IMR-90 (cell line): Measurements from ENCODE around the gene KLF16. TPM values are rescaled to one million over a fixed set of nuclear protein-coding genes. Genes with fewer than 3 reads are reported as not detected.

Source experiments
- ATAC-seq: fragments of 200-7000 bp; cut with Tn5 transposase; 2 replicates; pipeline ENCODE4 v1.9.1; 2020; ENCODE audit warnings: low read depth, mild to moderate bottlenecking, moderate library complexity
- BruUV-seq: library from RNA; stranded (reverse); fragments of 400-500 nt; replicated peaks from 2 replicates; lab custom pipeline; 2021; lab: Mats Ljungman, UMichigan
- CTCF ChIA-PET: fragments of 300-600 bp; formaldehyde crosslinking; extraction: SDS; loops from one replicate; lab custom pipeline; 2021; ENCODE audit warnings: antibody characterized with exemption; lab: Yijun Ruan, JAX
- POLR2A ChIA-PET: fragments of 300-600 bp; sonication (Branson Sonifier 250); formaldehyde crosslinking; loops from one replicate; lab custom pipeline; 2022; ENCODE audit warnings: antibody characterized with exemption; ENCODE audit not compliant: unreplicated experiment; lab: Charles Lee
- DNase-seq: peaks from one replicate; pipeline ENCODE4 v3.0.0; 2013
- H2AFZ ChIP-seq: replicated peaks from 2 replicates; pipeline ENCODE3; 2013; ENCODE audit warnings: low read length, mild to moderate bottlenecking; ENCODE audit not compliant: poor library complexity
- H2AK5ac ChIP-seq: 2 replicates; pipeline ENCODE4 v1.6.1; 2013; ENCODE audit warnings: low read depth, low read length, inconsistent platforms
- H2AK9ac ChIP-seq: replicated peaks from 2 replicates; pipeline ENCODE3; 2013; ENCODE audit warnings: mild to moderate bottlenecking, low read depth, low read length, moderate library complexity; ENCODE audit not compliant: poor library complexity
- H2BK120ac ChIP-seq: 2 replicates; pipeline ENCODE4 v1.6.1; 2013; ENCODE audit warnings: low read depth, low read length, inconsistent platforms
- H2BK15ac ChIP-seq: 3 replicates; pipeline ENCODE4 v1.6.1; 2013; ENCODE audit warnings: low read depth, low read length, inconsistent platforms
- H2BK20ac ChIP-seq: 2 replicates; pipeline ENCODE4 v1.6.1; 2013; ENCODE audit warnings: low read depth, mild to moderate bottlenecking, inconsistent platforms, low read length, moderate library complexity
- H2BK5ac ChIP-seq: 2 replicates; pipeline ENCODE4 v1.6.1; 2013; ENCODE audit warnings: mild to moderate bottlenecking, low read depth, low read length, inconsistent platforms; ENCODE audit not compliant: poor library complexity, severe bottlenecking
- H3K14ac ChIP-seq: replicated peaks from 2 replicates; pipeline ENCODE4 v1.6.1; 2013; ENCODE audit warnings: low read depth, low read length, inconsistent platforms
- H3K18ac ChIP-seq: 2 replicates; pipeline ENCODE4 v1.6.1; 2013; ENCODE audit warnings: low read depth, low read length, control low read depth
- H3K23ac ChIP-seq: 2 replicates; pipeline ENCODE4 v1.6.1; 2013; ENCODE audit warnings: low read depth, low read length, inconsistent platforms
- H3K27ac ChIP-seq: 2 replicates; pipeline ENCODE4 v1.5.1; 2013; ENCODE audit warnings: mild to moderate bottlenecking, control low read depth, low read length; ENCODE audit not compliant: insufficient read depth
- H3K27me3 ChIP-seq: 2 replicates; pipeline ENCODE4 v1.6.1; 2013; ENCODE audit warnings: low read length; ENCODE audit not compliant: control insufficient read depth, insufficient read depth
- H3K36me3 ChIP-seq: 2 replicates; pipeline ENCODE4 v1.6.1; 2013; ENCODE audit warnings: low read length, mixed read lengths; ENCODE audit not compliant: control insufficient read depth, insufficient read depth
- H3K4ac ChIP-seq: 2 replicates; pipeline ENCODE4 v1.6.1; 2013; ENCODE audit warnings: low read depth, low read length, inconsistent platforms
- H3K4me1 ChIP-seq: 2 replicates; pipeline ENCODE4 v1.6.1; 2013; ENCODE audit warnings: low read length, mixed read lengths; ENCODE audit not compliant: control insufficient read depth, insufficient read depth
- H3K4me2 ChIP-seq: 2 replicates; pipeline ENCODE4 v1.6.1; 2013; ENCODE audit warnings: low read depth, mild to moderate bottlenecking, control low read depth, low read length, moderate library complexity
- H3K4me3 ChIP-seq: 2 replicates; pipeline ENCODE4 v1.5.1; 2013; ENCODE audit warnings: low read depth, mild to moderate bottlenecking, control low read depth, low read length, moderate library complexity; ENCODE audit not compliant: insufficient read depth
- H3K56ac ChIP-seq: 2 replicates; pipeline ENCODE4 v1.6.1; 2013; ENCODE audit warnings: low read length, inconsistent platforms; ENCODE audit not compliant: insufficient read depth; ENCODE audit errors: extremely low read depth
- H3K79me1 ChIP-seq, 2 experiments: 2 replicates each; pipeline ENCODE4 v1.6.1; 2013; ENCODE audit warnings: low read length in 2 of 2, inconsistent platforms in 1 of 2, low read depth in 1 of 2
- H3K9ac ChIP-seq: 2 replicates; pipeline ENCODE4 v1.6.1; 2013; ENCODE audit warnings: low read depth, low read length, control low read depth
- H3K9me1 ChIP-seq: 2 replicates; pipeline ENCODE4 v1.6.1; 2013; ENCODE audit warnings: low read length, inconsistent platforms; ENCODE audit not compliant: insufficient read depth
- H3K9me3 ChIP-seq: 2 replicates; pipeline ENCODE4 v1.6.1; 2013; ENCODE audit warnings: low read length; ENCODE audit not compliant: control insufficient read depth, insufficient read depth
- H4K20me1 ChIP-seq: 2 replicates; pipeline ENCODE4 v1.6.1; 2013; ENCODE audit warnings: low read length, inconsistent platforms; ENCODE audit not compliant: insufficient read depth
- H4K5ac ChIP-seq: 2 replicates; pipeline ENCODE4 v1.6.1; 2013; ENCODE audit warnings: mild to moderate bottlenecking, low read depth, low read length, control low read depth
- H4K8ac ChIP-seq, 2 experiments: 2 replicates each; pipeline ENCODE4 v1.6.1; 2013; ENCODE audit warnings: low read depth in 2 of 2, low read length in 2 of 2, control low read depth in 1 of 2, inconsistent platforms in 1 of 2
- H4K91ac ChIP-seq: 2 replicates; pipeline ENCODE4 v1.6.1; 2013; ENCODE audit warnings: low read depth, low read length, inconsistent platforms; ENCODE audit not compliant: insufficient read depth
- CEBPB ChIP-seq: IDR thresholded peaks from 2 replicates; pipeline ENCODE4 v1.6.1; 2012; ENCODE audit warnings: low read depth, low read length, improper control_type of control experiment
- WGBS, 2 experiments: methylation state at CpG; one replicate each; pipeline versions ENCODE4 v1.1.5 to v1.1.7; 2013; ENCODE audit warnings: missing lambda C conversion rate in 2 of 2; ENCODE audit not compliant: insufficient read length in 1 of 2; ENCODE audit errors: extremely low coverage in 2 of 2; 5-methylcytosine and 5-hydroxymethylcytosine counted together
- dilution Hi-C: fragments of 300-500 bp; cut with HindIII; formaldehyde crosslinking; loops from one replicate; pipeline ENCODE4 v1.14.3; 2018; ENCODE audit warnings: low sequenced_read_pairs; ENCODE audit not compliant: unreplicated experiment
- in situ Hi-C: fragments of 300-500 bp; cut with MboI; formaldehyde crosslinking; loops from 3 replicates; pipeline ENCODE4 v1.14.3; 2019; ENCODE audit warnings: low sequenced_read_pairs, inconsistent platforms, mixed read lengths
- intact Hi-C: fragments of 100-400 bp; cut with micrococcal nuclease; formaldehyde crosslinking; loops from 2 replicates; pipeline ENCODE4 v1.10.0; 2022
- polyA plus RNA-seq, 3 experiments: library from polyadenylated mRNA; depleted of rRNA; stranded (reverse); fragments of >200 nt; gene quantifications; 2 replicates each; pipeline ENCODE4 v1.2.3, GENCODE V29; 2012; ENCODE audit warnings: low replicate concordance in 1 of 3
- total RNA-seq: library from RNA; depleted of rRNA; stranded (reverse); fragments of >200 nt; gene quantifications from 2 replicates; pipeline ENCODE4 v1.2.3, GENCODE V29; 2012
- TF ChIP-seq, protein P1 (sequence below): fragments of 150-350 bp; IDR thresholded peaks from 2 replicates; pipeline ENCODE4 v1.6.1; 2017; ENCODE audit warnings: mild to moderate bottlenecking, antibody characterized with exemption, low read length, low read depth

The KLF16 gene
- total and polyA plus RNA-seq, 2 of the 4 experiments (the other 2 are of a cell fraction): 0.90 to 13.1 TPM

- Histone ChIP-seq H3K4ac (no peak overlapping the region), H3K27me3 (no peaks in the 10 kb centered on the region), H3K18ac (no peak overlapping the region), H2AK9ac (no peak overlapping the region), H4K8ac (no peak overlapping the region), H2BK15ac (no peak overlapping the region), H3K79me1 (peaks cover 14 to 59% of the 10 kb centered on the region in 2 experiments), H3K4me2 (no peak overlapping the region), H3K36me3 (peaks cover 10% of the 10 kb centered on the region; the same call in 1 of the 2 replicates), H4K5ac (no peak overlapping the region), H2BK120ac (no peak overlapping the region), H4K91ac (no peak overlapping the region), H3K9ac (no peak overlapping the region), H4K20me1 (peaks cover 65% of the 10 kb centered on the region), H3K9me3 (no peaks in the 10 kb centered on the region), H3K56ac (no peak overlapping the region), H2AK5ac (no peak overlapping the region), H2BK5ac (no peak overlapping the region), H3K9me1 (no peaks in the 10 kb centered on the region), H3K27ac (no peak overlapping the region), H3K14ac (no peak overlapping the region), H3K4me3 (no peak overlapping the region), H2AFZ (no peak overlapping the region), H3K4me1 (peaks cover 4% of the 10 kb centered on the region; the same call in 1 of the 2 replicates), H3K23ac (no peak overlapping the region), H2BK20ac (no peak overlapping the region)
- ATAC-seq: no peak
- no peak for DNase-seq
- no TSS peak for BruUV-seq
- POLR2A ChIA-PET: no interaction called here
- 89% methylated on average over 3 of the region's 15 CpGs; no CpG with 5 or more reads in 1 of the 2 experiments for WGBS, 2 experiments
- intact Hi-C loops: no loop called here
- CTCF ChIA-PET: no interaction called here
- in situ Hi-C loops: no loop called here
- TF ChIP-seq, protein P1, sequence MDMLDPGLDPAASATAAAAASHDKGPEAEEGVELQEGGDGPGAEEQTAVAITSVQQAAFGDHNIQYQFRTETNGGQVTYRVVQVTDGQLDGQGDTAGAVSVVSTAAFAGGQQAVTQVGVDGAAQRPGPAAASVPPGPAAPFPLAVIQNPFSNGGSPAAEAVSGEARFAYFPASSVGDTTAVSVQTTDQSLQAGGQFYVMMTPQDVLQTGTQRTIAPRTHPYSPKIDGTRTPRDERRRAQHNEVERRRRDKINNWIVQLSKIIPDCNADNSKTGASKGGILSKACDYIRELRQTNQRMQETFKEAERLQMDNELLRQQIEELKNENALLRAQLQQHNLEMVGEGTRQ: no peak
- TF ChIP-seq CEBPB: peak; percentile 60; the same call in 1 of the 2 replicates
- dilution Hi-C loops: no loop called here
Measured at GRCh38 chr19:1830568-1830967, 32.8 kb downstream of the KLF16 start.
